ENCODE results near the gene B4GALT5.

Gene B4GALT5

GRCh38 chr20:49635166-49635565 is 78.5 kb downstream of the B4GALT5 start:
- TF ChIP-seq CTCF (IDR thresholded peaks at IDR 0.05; ENCODE audit: insufficient read depth, low read depth, low read length, missing control alignments), result no peak
- H3K4me3 ChIP-seq (ENCODE audit: low read depth, low read length), result no peak overlapping the region
- DNase-seq (ENCODE audit: low read depth), result no peak

- no peak for TF ChIP-seq CTCF (IDR thresholded peaks at IDR 0.05; ENCODE audit: insufficient read depth, low read depth, low read length, missing control alignments)
- no peak for DNase-seq (ENCODE audit: low read depth)
- H3K4me3 ChIP-seq (ENCODE audit: low read depth, low read length), result no peak overlapping the region
These were observed 79.6 kb downstream of the B4GALT5 start for GRCh38 chr20:49634116-49634515.

- no peak for DNase-seq (ENCODE audit: low read depth)
- no peak overlapping the region for H3K4me3 ChIP-seq (ENCODE audit: low read depth, low read length)
- no peak for TF ChIP-seq CTCF (IDR thresholded peaks at IDR 0.05; ENCODE audit: insufficient read depth, low read depth, low read length, missing control alignments)
These were observed 80.0 kb downstream of the B4GALT5 start for GRCh38 chr20:49633643-49634042.

- no peak overlapping the region for H3K4me3 ChIP-seq (ENCODE audit: low read depth, low read length)
- no peak for TF ChIP-seq CTCF (IDR thresholded peaks at IDR 0.05; ENCODE audit: insufficient read depth, low read depth, low read length, missing control alignments)
- no peak for DNase-seq (ENCODE audit: low read depth)
These were observed 80.7 kb downstream of the B4GALT5 start for GRCh38 chr20:49633023-49633422.

GRCh38 chr20:49631856-49632418 is 81.7 kb downstream of the B4GALT5 start:
- no peak for DNase-seq (ENCODE audit: low read depth)
- H3K4me3 ChIP-seq (ENCODE audit: low read depth, low read length), result no peak overlapping the region
- no peak for TF ChIP-seq CTCF (IDR thresholded peaks at IDR 0.05; ENCODE audit: insufficient read depth, low read depth, low read length, missing control alignments)

- peak overlapping the region; percentile 9; the same call in 1 of the 2 replicates for H3K4me3 ChIP-seq (ENCODE audit: low read depth, low read length)
- DNase-seq (ENCODE audit: low read depth), result peak; percentile 45
- TF ChIP-seq CTCF (IDR thresholded peaks at IDR 0.05; ENCODE audit: insufficient read depth, low read depth, low read length, missing control alignments), result no peak
These were observed 82.5 kb downstream of the B4GALT5 start for GRCh38 chr20:49631061-49631716.

Data from GM12865 (cell line).